AG09319 (cell line): ENCODE measurements around the gene EIF5AL1.

Experiments used
- DNase-seq: peaks from one replicate; pipeline ENCODE4 v3.0.0-alpha.2; 2010; ENCODE audit warnings: low read depth; ENCODE audit errors: extremely low read depth
- TF ChIP-seq, protein P1 (sequence below): IDR thresholded peaks from 2 replicates; pipeline ENCODE4 v1.5.1; 2011; ENCODE audit warnings: low read depth, mild to moderate bottlenecking, inconsistent platforms, low read length, moderate library complexity

EIF5AL1 gene

DNA sequence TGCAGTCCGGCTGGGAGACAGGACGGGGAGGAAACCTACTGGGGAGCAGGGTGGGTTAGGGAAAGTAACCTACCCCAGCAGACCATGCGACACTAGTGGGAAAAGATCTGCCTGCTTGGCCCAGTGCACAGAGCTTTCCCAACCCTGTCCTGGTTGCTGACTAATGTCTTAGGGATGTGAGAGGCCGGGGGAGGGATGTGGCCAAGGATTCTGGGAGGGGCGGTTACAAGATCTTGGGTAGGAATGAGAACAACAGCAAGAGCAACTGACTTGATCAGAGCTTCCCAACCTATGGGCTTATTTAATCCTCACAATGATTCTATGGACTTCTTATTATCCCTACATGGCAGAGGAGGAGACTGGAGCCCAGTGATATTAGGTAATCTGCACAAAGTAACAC, 24.0 kb upstream of the EIF5AL1 start:
- TF ChIP-seq, protein P1, sequence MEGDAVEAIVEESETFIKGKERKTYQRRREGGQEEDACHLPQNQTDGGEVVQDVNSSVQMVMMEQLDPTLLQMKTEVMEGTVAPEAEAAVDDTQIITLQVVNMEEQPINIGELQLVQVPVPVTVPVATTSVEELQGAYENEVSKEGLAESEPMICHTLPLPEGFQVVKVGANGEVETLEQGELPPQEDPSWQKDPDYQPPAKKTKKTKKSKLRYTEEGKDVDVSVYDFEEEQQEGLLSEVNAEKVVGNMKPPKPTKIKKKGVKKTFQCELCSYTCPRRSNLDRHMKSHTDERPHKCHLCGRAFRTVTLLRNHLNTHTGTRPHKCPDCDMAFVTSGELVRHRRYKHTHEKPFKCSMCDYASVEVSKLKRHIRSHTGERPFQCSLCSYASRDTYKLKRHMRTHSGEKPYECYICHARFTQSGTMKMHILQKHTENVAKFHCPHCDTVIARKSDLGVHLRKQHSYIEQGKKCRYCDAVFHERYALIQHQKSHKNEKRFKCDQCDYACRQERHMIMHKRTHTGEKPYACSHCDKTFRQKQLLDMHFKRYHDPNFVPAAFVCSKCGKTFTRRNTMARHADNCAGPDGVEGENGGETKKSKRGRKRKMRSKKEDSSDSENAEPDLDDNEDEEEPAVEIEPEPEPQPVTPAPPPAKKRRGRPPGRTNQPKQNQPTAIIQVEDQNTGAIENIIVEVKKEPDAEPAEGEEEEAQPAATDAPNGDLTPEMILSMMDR = no peak
- DNase-seq = peak; percentile 76

DNA sequence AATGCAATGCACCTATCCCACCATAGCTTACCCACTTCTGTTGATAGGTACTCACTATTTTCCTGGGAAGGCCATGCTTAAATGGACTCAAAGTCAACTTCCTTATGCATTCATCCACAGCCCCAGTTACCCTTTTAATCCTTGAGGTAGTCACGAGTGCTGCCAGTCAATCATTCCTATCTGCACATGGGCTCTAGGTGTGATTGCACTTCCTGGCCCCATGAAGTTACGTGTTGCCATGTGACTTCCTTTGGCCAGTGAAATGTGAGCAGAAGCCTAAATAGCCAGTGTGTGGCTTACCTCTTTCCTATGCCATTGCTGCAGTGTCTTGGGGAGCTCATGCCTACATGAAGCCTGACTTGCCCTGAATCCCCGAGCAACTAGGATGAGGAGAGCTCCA, 23.5 kb upstream of the EIF5AL1 start:
- no peak for DNase-seq
- TF ChIP-seq, protein P1 = no peak

DNA sequence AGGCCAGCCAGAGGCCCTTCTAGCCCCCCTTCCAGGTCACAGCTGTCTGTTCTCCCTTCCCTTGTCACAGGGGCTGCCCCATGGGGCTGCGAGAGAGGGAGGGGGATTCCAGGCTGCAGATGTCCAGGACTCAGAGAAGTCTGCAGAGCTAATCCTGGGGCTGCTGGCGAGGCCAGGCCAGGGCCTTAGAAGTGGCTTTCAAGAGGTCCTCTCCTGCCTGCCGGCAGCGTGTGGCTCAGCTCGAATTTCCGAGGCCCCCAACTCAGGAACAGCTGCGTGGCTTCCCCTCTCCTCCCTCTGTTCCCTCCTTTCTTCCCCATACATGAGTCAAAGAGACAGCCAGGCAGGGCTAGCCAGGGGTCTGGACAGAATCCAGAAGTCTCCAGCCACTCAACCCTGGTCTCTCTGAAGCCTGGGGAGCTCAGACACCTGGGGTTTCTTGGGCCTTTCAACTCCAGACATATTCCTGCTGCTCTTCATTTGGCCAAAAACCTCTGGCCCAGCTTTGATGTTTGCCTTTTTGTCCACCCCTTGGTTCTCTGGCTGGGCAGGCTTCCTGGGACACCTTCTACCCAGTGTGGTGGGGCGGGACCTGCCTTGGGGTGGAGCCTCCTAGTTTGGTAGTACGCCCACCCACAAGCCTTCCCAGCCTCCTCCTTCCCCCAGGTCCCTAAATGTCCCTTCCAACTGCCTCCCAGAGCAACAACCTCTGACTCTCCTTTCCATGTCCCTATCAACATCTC, 21.8 kb upstream of the EIF5AL1 start:
- DNase-seq = no peak
- TF ChIP-seq, protein P1 = no peak

DNA sequence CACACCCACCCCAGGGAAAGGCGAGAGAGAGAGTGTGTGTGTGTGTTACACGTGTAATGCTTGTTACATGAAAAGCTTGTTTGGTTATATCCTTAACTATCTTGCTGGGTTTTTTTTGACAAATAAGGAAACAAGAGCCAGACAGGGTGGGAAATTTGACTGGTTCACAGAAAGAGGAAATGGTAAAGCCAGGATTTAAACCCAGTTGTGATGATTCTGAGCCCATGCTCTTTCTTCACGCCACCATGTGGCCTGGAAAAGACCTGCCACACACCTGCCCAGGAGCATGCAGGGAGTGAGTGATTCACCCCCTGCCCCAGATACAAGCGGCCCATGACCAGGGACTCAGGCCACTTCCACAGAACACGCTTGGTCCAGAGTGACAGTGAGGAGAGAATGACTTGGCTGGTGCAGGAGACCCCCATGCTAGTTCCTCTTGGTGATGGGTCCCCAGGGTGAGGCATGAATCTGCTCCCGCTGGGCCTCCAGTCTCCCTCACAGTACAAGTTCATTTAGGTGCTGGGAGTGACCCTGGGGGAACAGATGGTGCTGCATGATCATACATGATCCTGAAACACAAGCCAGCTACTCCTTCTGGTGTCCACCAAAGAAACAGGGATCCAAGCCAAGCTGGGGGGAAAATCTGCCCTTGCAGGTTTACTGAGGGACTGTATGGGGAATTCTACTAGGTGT, 21.0 kb upstream of the EIF5AL1 start:
- TF ChIP-seq, protein P1 = no peak
- DNase-seq = no peak

DNA sequence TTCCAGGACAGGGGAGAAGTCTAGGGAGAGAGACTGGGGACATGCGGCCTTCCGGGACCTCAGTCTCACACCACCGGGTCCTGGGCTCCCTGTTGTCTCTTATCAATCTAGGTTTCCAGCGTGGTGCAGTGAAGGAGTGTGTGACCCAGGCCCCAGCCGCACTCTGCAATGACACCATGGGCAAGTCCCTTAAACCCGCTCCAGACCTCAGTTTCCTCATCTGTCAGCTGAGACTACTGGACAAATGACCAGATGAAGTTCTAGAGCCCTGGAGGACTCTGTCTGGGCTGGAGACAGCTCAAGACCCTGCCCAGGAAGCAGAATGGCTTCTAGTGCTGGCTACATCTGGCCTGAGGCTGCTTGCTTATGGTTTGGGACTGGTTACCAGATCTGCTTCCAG, 20.1 kb upstream of the EIF5AL1 start:
- TF ChIP-seq, protein P1 = no peak
- no peak for DNase-seq

DNA sequence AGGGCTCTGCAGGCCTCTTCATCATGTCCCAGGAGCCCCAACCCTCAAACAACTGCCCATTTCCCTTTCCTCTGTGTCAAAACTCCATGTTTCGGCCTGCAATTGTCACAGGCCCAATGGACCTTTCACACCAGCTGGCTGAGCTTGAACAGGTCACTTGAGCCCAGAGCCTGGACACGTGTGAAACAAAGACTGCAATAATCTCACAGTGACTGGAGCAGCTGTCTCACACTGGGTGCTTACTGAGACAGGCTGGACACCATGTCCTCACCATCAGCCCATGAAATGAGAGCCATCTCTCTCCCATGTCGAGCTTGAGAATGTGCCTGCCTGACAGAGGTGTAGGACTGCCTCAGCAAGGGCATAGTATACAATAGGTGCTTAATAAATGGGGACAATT, 19.5 kb upstream of the EIF5AL1 start:
- no peak for DNase-seq
- TF ChIP-seq, protein P1 = no peak

DNA sequence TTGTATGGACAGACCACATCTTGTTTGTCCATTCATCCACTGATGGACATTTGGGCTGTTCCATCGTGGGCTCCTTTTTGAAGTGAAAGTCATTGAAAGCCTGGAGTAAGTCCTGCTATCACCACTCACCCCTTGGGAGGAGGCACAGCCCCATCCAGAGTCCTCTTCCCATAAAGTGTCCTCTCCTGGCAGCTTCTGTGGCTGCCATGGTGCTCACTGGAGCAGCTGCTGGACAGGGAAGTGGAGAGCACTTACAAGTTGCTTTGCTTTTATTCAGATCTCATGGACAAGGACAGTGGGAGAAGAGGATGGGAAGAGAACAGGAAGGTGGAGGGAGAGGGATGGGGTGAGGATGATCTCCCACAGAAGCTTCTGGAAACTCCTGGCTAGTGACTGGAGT, 18.5 kb upstream of the EIF5AL1 start:
- TF ChIP-seq, protein P1 = no peak
- DNase-seq = no peak
